Stimulated activated CD4-positive, alpha-beta T cell treated with anti-CD3 and anti-CD28 coated beads, Interleukin-15, amount 100 ng/mL, for 48 hours (primary cell): Measurements from ENCODE around the gene PLCB4.

Source experiments
- DNase-seq, 2 donors: peaks; one replicate each; pipeline ENCODE4 v3.0.0-alpha.2; 2020; ENCODE audit warnings: low read depth in 2 of 2

The PLCB4 gene

GRCh38 chr20:9321007-9321406 is 252.1 kb downstream of the PLCB4 start:
- no peak for DNase-seq

GRCh38 chr20:9322661-9323060 is 253.8 kb downstream of the PLCB4 start:
- DNase-seq = no peak

- DNase-seq = no peak
Measured at GRCh38 chr20:9323622-9324021, 254.7 kb downstream of the PLCB4 start.

DNA sequence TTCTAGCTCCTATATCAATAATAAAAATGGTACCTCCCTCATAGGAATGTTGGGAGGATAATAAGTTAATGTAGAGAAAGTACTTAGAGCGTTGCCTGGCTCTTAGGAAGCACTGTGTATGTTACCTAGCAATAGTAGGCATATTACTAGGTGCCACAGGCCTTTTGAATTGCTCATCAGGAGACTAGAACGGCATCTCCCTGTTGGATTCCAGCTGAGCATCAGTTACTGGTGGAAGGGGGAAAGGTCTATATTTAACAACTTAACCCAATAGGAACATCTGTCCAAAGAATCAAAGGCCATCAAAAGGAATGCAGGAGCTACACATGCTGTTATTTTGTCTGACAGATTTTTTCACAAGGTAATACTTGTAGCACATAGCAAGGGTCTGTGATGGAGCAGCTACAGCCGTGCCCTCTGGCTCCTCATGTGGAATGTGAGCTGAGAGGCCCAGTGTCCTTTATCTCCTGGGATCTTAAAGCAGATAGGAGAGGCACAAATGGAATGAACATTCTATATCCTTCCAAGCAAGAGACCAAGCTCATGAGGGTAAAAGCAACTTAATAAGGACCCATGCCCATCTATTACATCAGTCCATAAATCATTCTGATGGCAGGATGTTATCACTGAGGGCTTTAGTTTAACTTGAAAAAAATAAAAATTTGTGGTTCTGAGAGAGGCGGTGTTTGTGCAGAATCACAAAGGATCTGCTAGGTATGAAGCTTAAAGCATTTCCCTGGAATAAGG is 260.6 kb downstream of the PLCB4 start:
- DNase-seq = no peak

DNA sequence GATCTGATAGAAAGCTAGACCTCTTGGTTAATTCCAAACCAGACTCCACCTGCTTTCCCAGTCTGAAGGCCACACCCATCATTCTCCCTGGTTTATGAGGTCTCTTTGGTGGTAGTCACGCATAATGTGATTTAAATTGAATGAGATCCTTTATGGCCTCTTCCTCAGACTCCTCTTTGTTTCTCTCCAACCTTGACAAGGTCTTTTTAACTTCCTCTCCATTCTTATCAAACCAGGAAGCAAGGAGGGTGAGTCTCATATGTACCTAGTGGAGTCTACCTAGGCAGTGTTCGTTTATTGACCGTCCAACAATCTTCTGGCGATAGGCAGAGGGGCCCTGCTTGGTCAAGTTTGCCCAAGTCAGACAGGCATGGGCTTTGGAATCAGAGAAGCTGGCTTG is 261.3 kb downstream of the PLCB4 start:
- DNase-seq = no peak

DNA sequence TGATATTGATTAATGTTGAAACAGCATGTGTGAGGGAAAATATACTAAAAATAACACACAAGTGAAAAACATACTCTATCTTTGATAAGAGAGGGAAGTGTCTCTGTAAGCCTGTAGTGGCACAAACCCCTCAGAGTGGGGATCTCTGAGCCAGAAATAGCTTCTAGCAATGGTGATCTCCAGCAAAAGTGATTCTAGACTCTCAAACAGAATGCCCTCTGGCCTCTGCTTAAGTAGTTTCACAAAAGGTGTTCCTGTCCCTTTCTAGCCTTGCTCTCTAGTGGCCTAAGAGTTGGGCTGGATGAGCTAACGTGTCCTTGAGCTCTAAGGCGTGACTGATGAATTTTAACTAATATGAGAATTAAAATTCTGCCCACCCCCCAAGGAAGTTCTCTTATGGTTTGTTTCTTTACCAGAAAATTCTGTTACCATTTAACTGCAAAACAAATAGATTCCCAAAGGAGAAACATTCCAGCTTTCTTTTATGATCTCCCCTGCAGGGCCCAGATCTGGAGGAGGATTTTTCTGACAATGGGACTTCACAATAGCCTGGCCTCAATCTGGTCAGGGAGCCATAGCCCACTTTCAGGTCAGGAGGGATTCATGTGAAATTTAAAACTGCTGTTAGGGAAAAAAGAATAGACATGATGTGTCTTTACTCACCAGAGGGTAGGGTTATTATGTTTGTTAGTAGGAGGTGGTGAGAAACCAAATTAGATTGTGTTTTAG is 263.0 kb downstream of the PLCB4 start:
- no peak for DNase-seq

GRCh38 chr20:9332791-9333479 is 264.0 kb downstream of the PLCB4 start:
- no peak for DNase-seq

- DNase-seq = no peak
Measured at GRCh38 chr20:9334866-9335265, 266.0 kb downstream of the PLCB4 start.

DNA sequence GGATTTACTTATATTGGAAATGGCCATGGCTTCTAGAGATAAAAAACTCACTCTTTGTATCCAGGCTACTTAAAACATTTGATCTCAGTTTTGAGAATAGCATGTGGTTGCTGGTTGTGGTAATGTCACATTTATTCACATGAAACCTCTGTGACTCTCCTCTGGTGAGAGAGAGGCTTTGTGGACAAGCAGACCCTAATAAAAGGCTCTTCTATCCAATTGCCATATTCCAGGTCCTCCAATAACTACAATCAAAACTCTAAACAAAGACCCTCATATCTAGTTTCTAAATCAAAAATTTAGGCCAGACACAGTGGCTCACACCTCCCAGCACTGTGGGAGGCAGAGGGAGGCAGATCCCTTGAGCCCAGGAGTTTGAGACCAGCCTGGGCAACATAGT is 269.2 kb downstream of the PLCB4 start:
- DNase-seq = no peak

GRCh38 chr20:9339708-9340107 is 270.8 kb downstream of the PLCB4 start:
- DNase-seq = no peak

DNA sequence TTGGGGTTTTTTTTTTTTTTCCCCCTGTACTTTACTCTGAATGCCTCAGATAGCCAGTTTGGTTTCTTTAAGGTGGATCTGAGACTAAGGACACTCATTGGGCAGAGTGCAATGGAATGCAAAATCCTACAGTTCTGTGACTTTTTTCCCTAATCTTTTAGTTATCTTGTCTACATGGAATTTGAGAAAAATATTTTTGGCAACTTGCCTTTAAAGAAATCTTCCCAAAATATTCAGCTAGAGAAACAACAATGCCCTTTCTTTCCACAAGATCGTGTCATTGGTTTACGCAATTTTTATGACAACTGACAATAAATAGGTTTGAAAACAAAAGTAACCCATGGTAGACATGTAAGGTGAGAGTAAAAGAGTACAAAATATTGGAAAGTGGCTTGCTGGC is 273.8 kb downstream of the PLCB4 start:
- no peak for DNase-seq

- no peak for DNase-seq
Measured at GRCh38 chr20:9344083-9344920, 275.4 kb downstream of the PLCB4 start.

GRCh38 chr20:9348316-9348715 is 279.4 kb downstream of the PLCB4 start:
- no peak for DNase-seq

DNA sequence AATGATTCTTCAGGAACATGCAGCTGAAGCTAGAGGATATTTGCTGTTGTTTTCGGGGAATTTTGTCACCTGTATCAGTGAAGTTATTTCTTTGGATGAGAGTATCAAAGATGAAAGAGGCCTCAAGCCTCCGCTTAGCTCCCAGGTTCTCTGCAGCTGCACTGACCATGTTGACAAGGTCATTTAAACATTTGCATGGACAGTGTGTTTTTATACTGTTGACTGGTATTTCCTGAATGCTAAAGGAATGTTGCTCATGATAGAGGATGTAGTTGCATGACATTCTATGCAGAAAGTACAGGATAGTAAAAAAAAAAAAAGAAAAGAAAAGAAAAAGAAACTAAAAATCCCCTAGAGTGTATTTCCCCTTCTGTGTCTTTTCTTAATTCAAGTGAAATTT is 279.9 kb downstream of the PLCB4 start:
- no peak for DNase-seq

DNA sequence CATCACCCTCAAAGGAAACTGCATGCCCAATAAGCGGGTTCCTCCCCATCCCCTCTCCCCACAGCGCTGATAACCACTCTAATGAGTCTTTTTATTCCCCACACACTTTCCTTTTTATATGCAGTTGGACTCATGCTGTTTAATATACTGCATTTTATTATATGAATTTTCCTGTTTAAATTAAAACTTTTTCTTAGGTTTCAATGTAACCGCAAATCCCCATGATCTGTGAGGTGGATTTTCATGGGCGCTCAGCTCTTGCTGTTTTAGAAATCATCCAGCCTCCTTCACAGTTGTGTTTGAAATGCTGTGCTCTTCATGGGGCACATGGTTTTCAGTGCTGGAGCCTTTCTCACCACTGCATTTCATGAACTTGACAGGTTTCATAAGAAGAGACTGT is 280.4 kb downstream of the PLCB4 start:
- DNase-seq = no peak

- no peak for DNase-seq
Measured at GRCh38 chr20:9352739-9353138, 283.9 kb downstream of the PLCB4 start.

- no peak for DNase-seq
Measured at GRCh38 chr20:9353180-9353915, 284.5 kb downstream of the PLCB4 start.

DNA sequence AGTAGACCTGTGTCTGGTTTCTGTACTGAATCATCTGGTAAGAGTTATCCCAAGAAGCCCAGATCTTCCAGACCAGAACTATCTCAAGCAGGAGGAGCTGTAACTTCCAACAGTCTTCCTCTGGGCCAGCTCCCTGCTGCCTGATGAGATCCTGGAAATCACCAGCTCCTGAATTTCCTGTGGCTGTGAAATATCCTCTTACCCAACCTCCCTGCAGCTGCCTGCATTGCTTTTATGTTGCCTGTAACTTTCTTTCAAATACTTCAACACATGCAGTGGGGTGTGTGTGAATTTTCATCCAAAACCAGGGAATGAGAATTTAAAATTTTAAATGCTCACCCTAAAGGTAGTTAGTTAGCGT is 285.0 kb downstream of the PLCB4 start:
- DNase-seq = no peak

DNA sequence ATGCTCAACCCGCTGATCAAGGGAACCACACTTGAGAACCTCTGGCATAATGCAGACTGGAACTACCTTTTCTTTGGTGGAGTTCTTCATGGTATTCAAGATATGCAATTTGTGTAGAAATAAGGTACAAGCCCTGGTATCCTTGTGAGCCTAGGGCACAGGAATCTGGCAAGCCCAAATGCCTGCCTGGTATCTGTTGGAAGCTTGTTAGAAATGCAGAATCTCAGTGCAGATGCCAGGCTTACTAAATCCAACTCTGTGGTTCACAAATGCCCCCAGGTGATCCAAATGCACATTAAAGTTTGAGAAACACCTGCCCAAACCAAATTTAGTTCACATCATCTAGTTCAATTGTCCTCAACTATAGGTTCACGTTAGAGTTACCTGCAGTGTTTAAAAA is 285.7 kb downstream of the PLCB4 start:
- no peak for DNase-seq

GRCh38 chr20:9358001-9358400 is 289.1 kb downstream of the PLCB4 start:
- DNase-seq = no peak

- no peak for DNase-seq
Measured at GRCh38 chr20:9359561-9360308, 290.8 kb downstream of the PLCB4 start.
